Measurements from ENCODE around the gene IQCF6. TPM values are rescaled to one million over a fixed set of nuclear protein-coding genes. Genes with fewer than 3 reads are reported as not detected.

IQCF6 gene
- total and polyA plus RNA-seq, 8 donors, result not detected

GRCh38 chr3:51729042-51729633 is 49.9 kb downstream of the IQCF6 start:
- H3K27ac ChIP-seq, result no peak overlapping the region
- no peaks in the 10 kb centered on the region for H3K4me1 ChIP-seq
- FAIRE-seq (no peak), DNase-seq (no peak), ATAC-seq (no peak)
- no peaks in the 10 kb centered on the region for H3K9me3 ChIP-seq
- H3K4me3 ChIP-seq, result no peak overlapping the region
- no peaks in the 10 kb centered on the region for H3K27me3 ChIP-seq
- intact Hi-C loops (cut with DNase I), result no loop called here
- no peak for TF ChIP-seq CTCF (IDR thresholded peaks at IDR 0.05)
- no peaks in the 10 kb centered on the region for H3K36me3 ChIP-seq

Other genes with a start within 250 kb of the IQCF6 start
- gene RAD54L2, start 240.5 kb downstream of the IQCF6 start, total RNA-seq, result 10 to 100 TPM in 1 of 6 donors, 1 to 10 TPM in 5; 7.2 to 12.3 (median 8.8) TPM
- gene RAD54L2, start 240.5 kb downstream of the IQCF6 start, polyA plus RNA-seq, result 1 to 10 TPM; 4.2 to 6.4 TPM
- gene TEX264, start 108.0 kb downstream of the IQCF6 start, total RNA-seq, result 10 to 100 TPM; 20.9 to 31.0 (median 22.9) TPM
- 10 to 100 TPM; 45.2 to 59.3 TPM for gene TEX264, start 108.0 kb downstream of the IQCF6 start, polyA plus RNA-seq
- gene GRM2, start 72.2 kb downstream of the IQCF6 start, total RNA-seq, result under 1 TPM; 0.09 to 0.51 (median 0.20) TPM
- gene GRM2, start 72.2 kb downstream of the IQCF6 start, polyA plus RNA-seq, result under 1 TPM; 0.34 to 0.45 TPM
- not detected for gene IQCF2, start 82.4 kb upstream of the IQCF6 start, total RNA-seq
- not detected for gene IQCF2, start 82.4 kb upstream of the IQCF6 start, polyA plus RNA-seq
- not detected for gene IQCF5, start 96.4 kb upstream of the IQCF6 start, total RNA-seq
- gene IQCF5, start 96.4 kb upstream of the IQCF6 start, polyA plus RNA-seq, result not detected
- not detected for gene IQCF1, start 124.1 kb upstream of the IQCF6 start, total RNA-seq
- gene IQCF1, start 124.1 kb upstream of the IQCF6 start, polyA plus RNA-seq, result not detected
- gene RRP9, start 162.7 kb upstream of the IQCF6 start, total RNA-seq, result 1 to 10 TPM; 3.8 to 9.0 (median 7.0) TPM
- 10 to 100 TPM; 13.7 to 13.8 TPM for gene RRP9, start 162.7 kb upstream of the IQCF6 start, polyA plus RNA-seq
- 1 to 10 TPM; 2.1 to 5.9 (median 4.2) TPM for gene PARP3, start 163.1 kb upstream of the IQCF6 start, total RNA-seq
- 1 to 10 TPM; 7.9 to 8.3 TPM for gene PARP3, start 163.1 kb upstream of the IQCF6 start, polyA plus RNA-seq
- under 1 TPM in 5 of 6 donors, not detected in 1; 0.08 to 0.09 (median 0.09) TPM for gene GPR62, start 176.1 kb upstream of the IQCF6 start, total RNA-seq
- under 1 TPM in 1 of 2 donors, not detected in 1; 0.26 TPM for gene GPR62, start 176.1 kb upstream of the IQCF6 start, polyA plus RNA-seq
- gene PCBP4, start 188.2 kb upstream of the IQCF6 start, total RNA-seq, result 10 to 100 TPM; 10.7 to 19.8 (median 14.5) TPM
- gene PCBP4, start 188.2 kb upstream of the IQCF6 start, polyA plus RNA-seq, result 10 to 100 TPM; 43.3 to 55.2 TPM
- 10 to 100 TPM; 26.6 to 37.9 (median 31.8) TPM for gene ABHD14B, start 194.8 kb upstream of the IQCF6 start, total RNA-seq
- gene ABHD14B, start 194.8 kb upstream of the IQCF6 start, polyA plus RNA-seq, result 10 to 100 TPM; 42.7 to 50.1 TPM
- 10 to 100 TPM in 2 of 6 donors, 1 to 10 TPM in 4; 5.9 to 11.2 (median 9.0) TPM for gene ABHD14A, start 195.8 kb upstream of the IQCF6 start, total RNA-seq
- 10 to 100 TPM; 30.5 to 36.3 TPM for gene ABHD14A, start 195.8 kb upstream of the IQCF6 start, polyA plus RNA-seq
- 10 to 100 TPM in 4 of 6 donors, 1 to 10 TPM in 2; 5.7 to 16.8 (median 14.2) TPM for gene ACY1, start 204.3 kb upstream of the IQCF6 start, total RNA-seq
- gene ACY1, start 204.3 kb upstream of the IQCF6 start, polyA plus RNA-seq, result 10 to 100 TPM; 15.8 to 21.5 TPM
- 1,000 to 10,000 TPM in 2 of 6 donors, 100 to 1,000 TPM in 4; 643 to 1,285 (median 890) TPM for gene RPL29, start 216.7 kb upstream of the IQCF6 start, total RNA-seq
- 1,000 to 10,000 TPM; 1,152 to 1,829 TPM for gene RPL29, start 216.7 kb upstream of the IQCF6 start, polyA plus RNA-seq